B cell (primary cell): ENCODE measurements around the gene BRD4. TPM values are rescaled to one million over a fixed set of nuclear protein-coding genes. Genes with fewer than 3 reads are reported as not detected.

ENCODE experiments used
- ATAC-seq: fragments of 200-7000 bp; cut with Tn5 transposase; one replicate; pipeline ENCODE4 v1.10.0; 2021; ENCODE audit warnings: low read depth, mild to moderate bottlenecking, moderate number of reproducible peaks, moderate library complexity
- CTCF ChIA-PET: fragments of 350-600 bp; sonication (Branson Sonifier 250); formaldehyde crosslinking; loops from one replicate; lab custom pipeline; 2021; ENCODE audit warnings: antibody characterized with exemption, inconsistent platforms; lab: Charles Lee
- POLR2A ChIA-PET: fragments of 350-600 bp; sonication (Branson Sonifier 250); formaldehyde crosslinking; loops from one replicate; lab custom pipeline; 2021; ENCODE audit warnings: antibody characterized with exemption; lab: Charles Lee
- DNase-seq: peaks from one replicate; pipeline ENCODE4 v3.0.0; 2013
- H2AFZ ChIP-seq: 2 replicates; pipeline ENCODE4 v1.6.1; 2012; ENCODE audit warnings: mild to moderate bottlenecking, low read depth, low read length; ENCODE audit not compliant: insufficient read depth, poor library complexity, severe bottlenecking
- H3K27ac ChIP-seq, 2 donors: 1 replicate in 1 of 2; 2 replicates in 1 of 2; pipeline ENCODE4 v1.5.1; 2012 to 2013; ENCODE audit warnings: low read length in 2 of 2, mild to moderate bottlenecking in 2 of 2, moderate library complexity in 1 of 2
- H3K27me3 ChIP-seq, 4 experiments: fragments of 200-600 bp in 1 of 4; sonication (generic) in 1 of 4; replicated peaks in 1 of 4; 1 replicate in 2 of 4; 2 replicates in 2 of 4; pipeline versions ENCODE4 v1.6.1 to v1.7.0; 2013 to 2016; ENCODE audit warnings: low read length in 3 of 4, mild to moderate bottlenecking in 2 of 4, mixed read lengths in 1 of 4, moderate library complexity in 1 of 4; ENCODE audit not compliant: insufficient read depth in 4 of 4, control insufficient read depth in 3 of 4; ENCODE audit errors: control extremely low read depth in 1 of 4
- H3K36me3 ChIP-seq, 2 experiments: replicated peaks in 1 of 2; 1 replicate in 1 of 2; 2 replicates in 1 of 2; pipeline versions ENCODE4 v1.6.1 to v1.7.1; 2013; ENCODE audit warnings: low read length in 1 of 2; ENCODE audit not compliant: insufficient read depth in 2 of 2, control insufficient read depth in 1 of 2; ENCODE audit errors: control extremely low read depth in 1 of 2, extremely low read depth in 1 of 2
- H3K4me1 ChIP-seq, 2 donors: fragments of 200-600 bp in 1 of 2; sonication (generic) in 1 of 2; 1 replicate in 1 of 2; 2 replicates in 1 of 2; pipeline versions ENCODE4 v1.5.1 to v1.6.1; 2013 to 2017; ENCODE audit warnings: low read length in 2 of 2; ENCODE audit not compliant: control insufficient read depth in 2 of 2, insufficient read depth in 2 of 2
- H3K4me2 ChIP-seq: replicated peaks from 2 replicates; pipeline ENCODE3; 2012; ENCODE audit warnings: mild to moderate bottlenecking, low read depth, low read length; ENCODE audit not compliant: poor library complexity, severe bottlenecking
- H3K4me3 ChIP-seq, 5 experiments: fragments of 200-600 bp in 1 of 5; sonication (generic) in 1 of 5; 1 replicate in 3 of 5; 2 replicates in 2 of 5; pipeline versions ENCODE4 v1.5.1 to v1.7.0; 2011 to 2016; ENCODE audit warnings: low read length in 4 of 5, mild to moderate bottlenecking in 4 of 5, low read depth in 2 of 5, control low read depth in 1 of 5, moderate library complexity in 1 of 5; ENCODE audit not compliant: insufficient read depth in 1 of 5; ENCODE audit errors: control extremely low read depth in 1 of 5, extremely low read depth in 1 of 5
- H3K79me2 ChIP-seq: fragments of 200-600 bp; sonication (generic); one replicate; pipeline ENCODE4 v1.6.0; 2016; ENCODE audit warnings: low read length; ENCODE audit not compliant: control insufficient read depth, insufficient read depth
- H3K9ac ChIP-seq: fragments of 200-600 bp; sonication (generic); 2 replicates; pipeline ENCODE4 v1.6.1; 2017; ENCODE audit warnings: mild to moderate bottlenecking, low read length, moderate library complexity
- H3K9me3 ChIP-seq, 3 donors: one replicate each; pipeline versions ENCODE4 v1.6.1 to v1.7.1; 2013; ENCODE audit warnings: low read length in 2 of 3; ENCODE audit not compliant: control insufficient read depth in 2 of 3, insufficient read depth in 1 of 3; ENCODE audit errors: control extremely low read depth in 1 of 3
- H4K20me1 ChIP-seq: 2 replicates; pipeline ENCODE4 v1.6.0; 2012; ENCODE audit warnings: mild to moderate bottlenecking, low read length; ENCODE audit not compliant: insufficient read depth, control insufficient read depth, poor library complexity, severe bottlenecking
- H3K27ac Mint-ChIP-seq: one replicate; pipeline ENCODE4 v1.8.0; 2021; ENCODE audit warnings: mixed read lengths
- H3K27me3 Mint-ChIP-seq: one replicate; pipeline ENCODE4 v1.8.0; 2021; ENCODE audit warnings: mixed read lengths
- H3K4me1 Mint-ChIP-seq: one replicate; pipeline ENCODE4 v1.8.0; 2021; ENCODE audit warnings: mixed read lengths
- H3K4me3 Mint-ChIP-seq: one replicate; pipeline ENCODE4 v1.8.0; 2021; ENCODE audit warnings: mixed read lengths
- H3K9me3 Mint-ChIP-seq: one replicate; pipeline ENCODE4 v1.8.0; 2022; ENCODE audit warnings: mixed read lengths; ENCODE audit not compliant: insufficient read depth
- CTCF ChIP-seq: fragments of 200-600 bp; IDR thresholded peaks from one replicate; pipeline ENCODE4 v1.8.0; 2022; ENCODE audit warnings: antibody characterized with exemption, mild to moderate bottlenecking
- EZH2 ChIP-seq: IDR thresholded peaks from 2 replicates; pipeline ENCODE4 v1.6.1; 2012; ENCODE audit warnings: borderline replicate concordance, low read depth, mild to moderate bottlenecking, moderate library complexity, low read length; ENCODE audit not compliant: insufficient read depth, poor library complexity, severe bottlenecking
- WGBS: methylation state at CpG from one replicate; pipeline ENCODE4 v1.1.5; 2013; ENCODE audit warnings: missing lambda C conversion rate; ENCODE audit not compliant: insufficient coverage; 5-methylcytosine and 5-hydroxymethylcytosine counted together
- intact Hi-C: fragments of 100-400 bp; cut with micrococcal nuclease; formaldehyde crosslinking; loops from one replicate; pipeline ENCODE4 v1.10.0; 2022
- polyA plus RNA-seq: library from polyadenylated mRNA; depleted of rRNA; stranded (reverse); fragments of >200 nt; gene quantifications from 2 replicates; pipeline ENCODE4 v1.2.3, GENCODE V29; 2012
- total RNA-seq, 2 donors: library from RNA; stranded (reverse); fragments of 120-200 nt in 1 of 2; gene quantifications; 1 replicate in 1 of 2; 2 replicates in 1 of 2; pipeline versions ENCODE4 v1.2.3 to v1.2.4, GENCODE V29; 2013 to 2022

Gene BRD4
- total and polyA plus RNA-seq, 2 donors (not counting 1 experiment from before 2014, with no cell fraction given): 30.7 to 209 TPM

- Histone ChIP-seq H3K27ac (peak overlapping the region in 1 of 2 donors; percentile 75), H3K4me1 (peaks cover 90 to 95% of the 10 kb centered on the region in 2 donors), H3K4me3 (no peak overlapping the region), H3K79me2 (peaks cover 100% of the 10 kb centered on the region), H3K9me3 (no peaks in the 10 kb centered on the region), H3K4me2 (peak overlapping the region; percentile 51), H3K27me3 (no peaks in the 10 kb centered on the region), H3K36me3 (peaks cover 1 to 5% of the 10 kb centered on the region in 2 experiments), H2AFZ (no peak overlapping the region), H3K9ac (peak overlapping the region; percentile 14), H4K20me1 (peaks cover 92% of the 10 kb centered on the region)
- DNase-seq (no peak), ATAC-seq (no peak)
- peak overlapping the region; percentile 54 for H3K4me3 Mint-ChIP-seq
- H3K4me1 Mint-ChIP-seq: peaks cover 88% of the 10 kb centered on the region
- no peaks in the 10 kb centered on the region for H3K9me3 Mint-ChIP-seq
- H3K27ac Mint-ChIP-seq: peak overlapping the region; percentile 80
- intact Hi-C loops: no loop called here
- WGBS: 67% methylated on average over 1 of the region's 5 CpGs
- POLR2A ChIA-PET: interaction anchor here (0.7 to 1.5 kb wide), 2 partner anchors 10 to 42 kb away, joined by 3 to 4 read pairs; no protein-coding TSS in a partner anchor
- TF ChIP-seq CTCF (no peak), EZH2 (no peak)
- no peaks in the 10 kb centered on the region for H3K27me3 Mint-ChIP-seq
- CTCF ChIA-PET: interaction anchor here (1.2 to 1.9 kb wide), 5 partner anchors 10 to 61 kb away, joined by 3 to 10 read pairs (median 5); no protein-coding TSS in a partner anchor
Measured at GRCh38 chr19:15323496-15324235, 8.7 kb downstream of the BRD4 start.

- Histone ChIP-seq H3K27me3 (no peaks in the 10 kb centered on the region), H4K20me1 (peaks cover 96% of the 10 kb centered on the region), H3K79me2 (peaks cover 100% of the 10 kb centered on the region), H2AFZ (no peak overlapping the region), H3K27ac (peak overlapping the region in 1 of 2 donors; percentile 86), H3K9ac (no peak overlapping the region), H3K36me3 (peaks cover 1 to 5% of the 10 kb centered on the region in 2 experiments), H3K4me2 (peak overlapping the region; percentile 48), H3K9me3 (no peaks in the 10 kb centered on the region), H3K4me3 (no peak overlapping the region), H3K4me1 (peaks cover 92 to 98% of the 10 kb centered on the region in 2 donors)
- H3K27ac Mint-ChIP-seq: peak overlapping the region; percentile 76
- peak overlapping the region; percentile 66 for H3K4me3 Mint-ChIP-seq
- TF ChIP-seq CTCF (no peak), EZH2 (no peak)
- no peaks in the 10 kb centered on the region for H3K27me3 Mint-ChIP-seq
- CTCF ChIA-PET: interaction anchor here (1.5 kb wide), 1 partner anchor 30 kb away, joined by 3 read pairs; no protein-coding TSS in a partner anchor
- POLR2A ChIA-PET: no interaction called here
- WGBS: 65% methylated on average over 2 of the region's 2 CpGs
- ATAC-seq (no peak), DNase-seq (no peak)
- intact Hi-C loops: no loop called here
- no peaks in the 10 kb centered on the region for H3K9me3 Mint-ChIP-seq
- H3K4me1 Mint-ChIP-seq: peaks cover 89% of the 10 kb centered on the region
Measured at GRCh38 chr19:15321739-15322138, 10.6 kb downstream of the BRD4 start.
